HG03280 (cell line): ENCODE data around the gene SIX3.

ENCODE experiments used
- ATAC-seq: cut with Tn5 transposase; IDR thresholded peaks from one replicate; pipeline ENCODE4 v1.9.1; 2021; ENCODE audit warnings: mild to moderate bottlenecking, moderate library complexity; ENCODE audit not compliant: unreplicated experiment

The SIX3 gene

DNA sequence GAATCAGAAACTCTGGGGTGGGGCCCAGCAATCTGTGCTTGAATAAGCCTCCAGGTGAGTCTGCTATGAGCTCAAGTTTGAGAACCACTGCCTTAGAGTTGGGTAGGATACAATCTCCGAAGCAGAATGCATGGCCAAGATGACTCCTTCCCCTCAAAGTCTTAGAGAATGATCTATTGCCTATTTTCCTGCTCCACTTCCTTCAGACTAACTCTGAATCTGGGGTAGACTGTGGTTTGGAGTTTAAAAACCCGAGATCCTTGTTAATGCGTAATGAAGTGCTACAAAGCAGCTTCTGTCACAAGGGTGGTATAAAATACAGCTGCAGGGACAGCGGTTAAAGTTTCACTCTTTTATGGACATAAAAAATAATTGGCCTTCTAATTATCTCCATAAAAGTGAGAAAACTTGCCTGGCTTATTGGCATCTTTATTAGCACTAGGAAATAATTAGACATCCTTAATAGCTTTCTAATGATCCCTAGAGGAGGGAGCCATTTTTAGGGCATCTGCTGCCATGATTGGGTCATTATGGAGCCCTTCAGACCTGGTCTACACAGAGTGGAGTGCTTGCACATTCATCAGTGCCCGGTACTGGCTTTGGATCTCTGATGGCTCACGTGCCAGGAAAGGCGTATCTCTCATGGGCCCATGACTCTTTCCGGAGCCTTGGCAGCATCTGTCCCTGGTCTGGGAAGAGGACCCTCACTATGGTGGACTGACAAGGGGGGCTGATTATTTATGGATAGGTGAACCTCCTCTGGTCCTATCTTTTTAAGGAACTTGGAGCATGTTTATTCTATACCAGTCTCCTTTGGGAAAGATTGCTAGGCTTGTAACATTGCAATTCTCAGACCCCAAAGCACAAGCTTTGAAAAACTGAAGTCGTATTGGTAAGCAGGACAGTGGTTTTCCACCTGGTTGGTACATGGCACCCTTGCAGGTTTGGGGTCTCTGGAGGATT, 39.5 kb downstream of the SIX3 start:
- ATAC-seq: no peak

DNA sequence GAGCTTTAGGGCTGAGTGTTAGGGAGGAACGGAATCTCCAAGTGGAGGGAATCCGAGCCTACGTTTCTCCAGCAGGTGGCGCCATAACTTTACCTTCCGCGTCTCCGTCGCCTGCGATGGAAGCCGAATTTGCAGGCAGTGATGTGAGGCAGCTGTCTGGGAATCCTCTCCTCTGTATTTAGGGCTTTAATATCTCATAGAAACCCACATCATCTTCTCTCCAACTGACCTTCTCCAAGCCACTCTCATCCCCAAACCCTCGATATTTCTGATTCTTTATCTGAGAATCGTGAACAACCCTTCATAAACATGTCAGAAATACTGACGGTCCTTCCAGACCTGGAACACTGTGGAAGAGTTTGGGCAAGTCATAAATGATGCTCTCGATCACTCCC, 40.2 kb downstream of the SIX3 start:
- ATAC-seq: no peak

DNA sequence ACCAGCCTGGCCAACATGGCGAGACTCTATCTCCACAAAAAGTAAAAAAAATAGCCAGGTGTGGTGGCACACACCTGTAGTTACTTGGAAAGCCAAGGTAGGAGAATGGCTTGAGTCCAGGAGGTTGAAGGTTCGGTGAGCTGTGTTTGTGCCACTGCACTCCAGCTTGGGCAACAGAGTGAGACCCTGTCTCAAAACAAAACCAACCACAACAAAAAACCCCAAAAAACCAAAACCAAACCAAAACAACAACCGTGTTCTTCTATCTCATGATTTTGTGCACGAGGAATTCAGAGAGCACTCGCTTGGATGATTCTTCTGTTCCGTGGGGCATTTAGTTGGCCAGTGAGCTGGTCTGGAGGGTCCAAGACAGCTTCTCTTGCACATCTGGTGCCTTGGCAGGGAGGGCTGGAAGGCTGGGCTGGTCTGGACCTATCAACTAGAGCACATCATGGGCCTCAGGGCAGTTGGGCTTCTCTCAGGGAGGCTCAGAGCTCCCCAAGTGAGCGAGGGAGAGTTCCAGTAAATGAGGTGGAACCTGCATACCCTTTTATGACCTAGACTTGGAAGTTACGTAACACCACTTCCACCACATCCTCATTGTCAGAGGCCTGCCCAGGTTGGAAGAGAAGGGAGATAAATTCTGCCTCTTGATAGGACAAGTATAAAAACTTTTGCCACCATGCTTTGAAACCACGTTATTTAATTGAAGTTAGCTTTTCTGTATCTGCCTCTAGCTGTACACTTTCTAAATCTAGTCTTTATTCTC, 42.5 kb downstream of the SIX3 start:
- no peak for ATAC-seq

DNA sequence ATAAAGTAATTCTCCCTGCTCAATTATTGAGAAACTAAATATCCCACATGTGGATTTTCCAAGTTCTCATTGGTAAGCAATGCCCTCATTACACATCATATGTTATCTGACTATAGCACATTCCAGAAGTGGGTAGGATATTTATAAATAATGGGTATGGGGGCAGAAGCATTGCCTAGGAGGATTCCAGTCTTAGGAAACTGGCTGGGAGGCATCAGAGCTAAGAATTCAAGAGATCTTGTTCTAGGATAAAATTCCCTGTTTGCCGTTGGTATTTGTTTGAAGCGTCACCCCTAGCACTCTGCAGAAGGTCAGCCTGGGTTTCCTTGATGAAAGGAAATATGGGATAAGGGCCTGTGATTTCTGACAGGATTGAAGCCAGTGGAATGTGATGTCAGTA, 47.7 kb downstream of the SIX3 start:
- no peak for ATAC-seq

DNA sequence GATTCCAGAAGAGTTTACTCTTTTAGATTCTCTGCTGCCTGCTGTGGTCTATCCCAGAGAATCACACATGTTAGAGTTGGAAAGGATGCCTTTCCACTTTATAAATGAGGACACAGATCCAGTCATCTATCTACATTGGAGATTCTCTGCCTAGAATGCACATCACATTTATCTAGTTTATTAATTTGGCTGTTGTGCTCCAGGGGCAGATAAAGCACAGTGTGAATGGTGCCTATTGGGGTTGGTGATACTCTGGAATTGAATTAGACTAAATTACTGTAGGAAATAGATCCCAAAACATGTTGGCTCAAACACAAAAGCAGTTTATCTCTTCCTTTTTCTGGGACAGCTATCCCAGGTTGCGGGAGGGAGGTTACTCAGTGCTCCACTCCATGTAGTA, 52.9 kb downstream of the SIX3 start:
- ATAC-seq: no peak
